Stomach (tissue), 9 donors: Measurements from ENCODE around the gene PRKCB. TPM values are rescaled to one million over a fixed set of nuclear protein-coding genes. Genes with fewer than 3 reads are reported as not detected.

Experiments
- DNase-seq, 2 donors: peaks; one replicate each; pipeline versions ENCODE4 v3.0.0 to v3.0.0-alpha.2; 2013 to 2019
- H3K27ac ChIP-seq, 5 donors: fragments of 200-600 bp in 4 of 5; sonication (generic) in 4 of 5; one replicate each; pipeline ENCODE4 v1.5.1; 2013 to 2019; ENCODE audit warnings: mild to moderate bottlenecking in 1 of 5, moderate library complexity in 1 of 5
- H3K27me3 ChIP-seq, 3 donors: fragments of 200-600 bp; sonication (generic); one replicate each; pipeline ENCODE4 v1.5.1; 2017 to 2019; ENCODE audit warnings: mixed run types in 1 of 3
- H3K36me3 ChIP-seq, 4 donors: fragments of 200-600 bp; sonication (generic); 1 replicate in 3 of 4; 2 replicates in 1 of 4; pipeline ENCODE4 v1.5.1; 2016 to 2019
- H3K4me1 ChIP-seq, 4 donors: fragments of 200-600 bp; sonication (generic); one replicate each; pipeline ENCODE4 v1.5.1; 2016 to 2019
- H3K4me3 ChIP-seq, 4 donors: fragments of 200-600 bp; sonication (generic) in 3 of 4; one replicate each; pipeline ENCODE4 v1.5.1; 2016 to 2019; ENCODE audit warnings: mild to moderate bottlenecking in 1 of 4
- H3K9me3 ChIP-seq, 4 donors: fragments of 200-600 bp; sonication (generic); one replicate each; pipeline ENCODE4 v1.5.1; 2016 to 2019
- CTCF ChIP-seq, 7 experiments: fragments of 450-650 bp in 4 of 7; fragments of 200-600 bp in 3 of 7; sonication (generic) in 3 of 7; IDR thresholded peaks; one replicate each; pipeline ENCODE4 v1.5.1; 2016 to 2019; ENCODE audit warnings: antibody characterized with exemption in 7 of 7, control low read depth in 2 of 7, mild to moderate bottlenecking in 1 of 7
- EP300 ChIP-seq: sonication (generic); formaldehyde crosslinking; IDR thresholded peaks from one replicate; pipeline ENCODE4 v1.6.1; 2017; ENCODE audit warnings: antibody characterized with exemption
- POLR2A ChIP-seq, 4 donors: fragments of 450-650 bp; IDR thresholded peaks; one replicate each; pipeline ENCODE4 v1.6.1; 2016; ENCODE audit warnings: antibody characterized with exemption in 4 of 4, control low read depth in 2 of 4, mild to moderate bottlenecking in 1 of 4, moderate library complexity in 1 of 4
- POLR2AphosphoS5 ChIP-seq, 3 donors: sonication (generic); formaldehyde crosslinking; IDR thresholded peaks; one replicate each; pipeline ENCODE4 v1.6.1; 2016; ENCODE audit warnings: antibody characterized with exemption in 3 of 3
- WGBS, 5 donors: extraction: QIAGEN DNeasy Blood & Tissue Kit in 3 of 5; methylation state at CpG; one replicate each; pipeline versions ENCODE4 v1.1.5 to v1.1.7; 2013 to 2018; 5-methylcytosine and 5-hydroxymethylcytosine counted together
- intact Hi-C: fragments of 100-400 bp; cut with DNase I; formaldehyde crosslinking; loops from one replicate; pipeline ENCODE4 v1.15.1; 2023; ENCODE audit warnings: low total_unique reads
- polyA plus RNA-seq, 3 donors: library from polyadenylated mRNA; stranded (reverse); fragments of 200-250 nt; gene quantifications; one replicate each; pipeline ENCODE4 v1.2.3, GENCODE V29; 2013
- total RNA-seq, 5 donors: library from RNA; depleted of rRNA; stranded (reverse); fragments of >200 nt; gene quantifications; one replicate each; pipeline versions ENCODE4 v1.1.0 to v1.2.3, GENCODE V29; 2014 to 2016
- donor health status: healthy with polysubstance abuse.
- donor health status: Bipolar disorder and iron deficiency.
- donor health status: healthy.

Gene PRKCB
- total and polyA plus RNA-seq, 8 donors, result 1.1 to 49.6 (median 14.7) TPM

DNA sequence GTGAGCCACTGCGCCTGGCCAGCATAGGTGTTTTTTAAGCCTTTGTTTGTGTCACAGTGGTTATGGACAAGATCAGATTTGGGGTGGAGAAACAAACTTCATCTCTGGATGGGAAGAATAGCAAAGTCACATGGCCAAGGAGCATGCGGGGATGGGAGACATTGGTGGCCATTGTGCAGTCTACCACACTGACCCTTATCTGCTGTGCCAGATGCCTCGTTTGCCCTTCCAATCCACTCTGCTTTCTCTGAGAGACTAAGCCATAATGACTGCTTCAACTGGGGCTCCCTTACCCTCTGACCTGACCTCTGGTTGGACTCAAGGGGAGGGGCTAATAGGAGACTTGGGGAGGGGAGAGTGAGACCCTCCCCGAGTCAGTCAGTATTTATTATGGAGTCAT lies 166.8 kb downstream of the PRKCB start:
- no peaks in the 10 kb centered on the region for H3K9me3 ChIP-seq
- TF ChIP-seq EP300, result no peak
- H3K27me3 ChIP-seq, result peaks cover 0 to 16% (median 0%) of the 10 kb centered on the region in 3 donors
- no peaks in the 10 kb centered on the region for H3K36me3 ChIP-seq
- no peak overlapping the region for H3K27ac ChIP-seq
- DNase-seq, result no peak
- WGBS, 5 donors, result 62 to 86% (median 81%) methylated on average over 4 of the region's 4 CpGs
- intact Hi-C loops, result no loop called here
- H3K4me1 ChIP-seq, result no peaks in the 10 kb centered on the region
- H3K4me3 ChIP-seq, result no peak overlapping the region

- no peak overlapping the region for H3K4me3 ChIP-seq
- H3K9me3 ChIP-seq, result no peaks in the 10 kb centered on the region
- no peak overlapping the region for H3K27ac ChIP-seq
- intact Hi-C loops, result no loop called here
- 76 to 81% (median 77%) methylated on average over 6 of the region's 6 CpGs for WGBS, 5 donors
- H3K27me3 ChIP-seq, result peaks cover 0 to 16% (median 0%) of the 10 kb centered on the region in 3 donors
- no peaks in the 10 kb centered on the region for H3K36me3 ChIP-seq
- peaks cover 0 to 15% (median 3%) of the 10 kb centered on the region in 4 donors for H3K4me1 ChIP-seq
- DNase-seq, result peak in 1 of 2 donors; percentile 6
- TF ChIP-seq EP300 (no peak), POLR2A (IDR thresholded peaks at IDR 0.05) (no peak), POLR2AphosphoS5 (IDR thresholded peaks at IDR 0.05) (no peak), CTCF (IDR thresholded peaks at IDR 0.05) (no peak)
Measured at GRCh38 chr16:24005577-24005976, 169.8 kb downstream of the PRKCB start.

DNA sequence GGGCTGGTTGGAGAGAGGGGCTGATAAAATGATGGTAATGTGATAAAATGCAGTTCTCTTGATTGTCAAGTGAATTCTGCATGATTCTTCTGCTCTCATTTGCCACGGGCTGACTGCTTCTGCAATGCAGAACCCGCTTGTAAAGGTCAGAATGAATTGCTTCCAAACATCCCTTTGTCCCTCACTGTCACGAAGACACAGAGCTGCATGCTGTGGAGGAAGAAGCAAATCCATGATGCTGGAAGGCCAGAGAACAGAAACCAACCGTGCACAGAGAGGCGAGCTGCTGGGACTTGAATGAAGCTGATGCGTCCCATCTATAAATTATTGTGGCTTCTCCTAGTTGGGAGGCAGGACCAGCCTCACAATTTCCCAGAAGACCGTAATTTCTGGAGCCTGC lies 171.6 kb downstream of the PRKCB start:
- 75 to 87% (median 82%) methylated on average over 7 of the region's 7 CpGs for WGBS, 5 donors

GRCh38 chr16:24007934-24008333 lies 172.2 kb downstream of the PRKCB start:
- no peak for DNase-seq
- H3K4me1 ChIP-seq, result peaks cover 0 to 16% (median 4%) of the 10 kb centered on the region in 4 donors
- H3K27ac ChIP-seq, result no peak overlapping the region
- 48 to 63% (median 50%) methylated on average over 1 of the region's 1 CpG for WGBS, 5 donors
- peaks cover 0 to 10% (median 0%) of the 10 kb centered on the region in 3 donors for H3K27me3 ChIP-seq
- no peaks in the 10 kb centered on the region for H3K9me3 ChIP-seq
- no peak for TF ChIP-seq CTCF (IDR thresholded peaks at IDR 0.05)
- TF ChIP-seq EP300, result no peak
- TF ChIP-seq POLR2A (IDR thresholded peaks at IDR 0.05), result no peak
- TF ChIP-seq POLR2AphosphoS5 (IDR thresholded peaks at IDR 0.05), result no peak
- no peak overlapping the region for H3K4me3 ChIP-seq
- intact Hi-C loops, result no loop called here
- H3K36me3 ChIP-seq, result no peaks in the 10 kb centered on the region

More for the DNA sequence above, 171.6 kb downstream of the PRKCB start:
- H3K4me1 ChIP-seq, result peaks cover 0 to 16% (median 4%) of the 10 kb centered on the region in 4 donors
- TF ChIP-seq EP300 (no peak), POLR2A (IDR thresholded peaks at IDR 0.05) (no peak)
- H3K4me3 ChIP-seq, result no peak overlapping the region
- intact Hi-C loops, result no loop called here
- DNase-seq, result no peak
- H3K36me3 ChIP-seq, result no peaks in the 10 kb centered on the region
- no peak overlapping the region for H3K27ac ChIP-seq
- H3K27me3 ChIP-seq, result peaks cover 0 to 16% (median 0%) of the 10 kb centered on the region in 3 donors
- H3K9me3 ChIP-seq, result no peaks in the 10 kb centered on the region

- WGBS, 5 donors, result 45 to 67% (median 51%) methylated on average over 4 of the region's 4 CpGs
- Histone ChIP-seq H3K4me3 (no peak overlapping the region), H3K27me3 (peaks cover 0 to 8% (median 0%) of the 10 kb centered on the region in 3 donors), H3K4me1 (peaks cover 0 to 19% (median 6%) of the 10 kb centered on the region in 4 donors), H3K9me3 (no peaks in the 10 kb centered on the region), H3K36me3 (no peaks in the 10 kb centered on the region), H3K27ac (no peak overlapping the region)
- no peak for TF ChIP-seq POLR2AphosphoS5 (IDR thresholded peaks at IDR 0.05)
- TF ChIP-seq EP300, result no peak
- no peak for TF ChIP-seq CTCF (IDR thresholded peaks at IDR 0.05)
- no peak for TF ChIP-seq POLR2A (IDR thresholded peaks at IDR 0.05)
- intact Hi-C loops, result no loop called here
- no peak for DNase-seq
Measured at GRCh38 chr16:24009098-24009497, 173.3 kb downstream of the PRKCB start.
